Measurements from ENCODE around the gene OR2S2. TPM values are rescaled to one million over a fixed set of nuclear protein-coding genes. Genes with fewer than 3 reads are reported as not detected.
A peak's percentile ranks its signal among the peaks of the same experiment; 100 is the strongest.

The OR2S2 gene
- total RNA-seq, 1 donor from 2014 or later = not detected

DNA sequence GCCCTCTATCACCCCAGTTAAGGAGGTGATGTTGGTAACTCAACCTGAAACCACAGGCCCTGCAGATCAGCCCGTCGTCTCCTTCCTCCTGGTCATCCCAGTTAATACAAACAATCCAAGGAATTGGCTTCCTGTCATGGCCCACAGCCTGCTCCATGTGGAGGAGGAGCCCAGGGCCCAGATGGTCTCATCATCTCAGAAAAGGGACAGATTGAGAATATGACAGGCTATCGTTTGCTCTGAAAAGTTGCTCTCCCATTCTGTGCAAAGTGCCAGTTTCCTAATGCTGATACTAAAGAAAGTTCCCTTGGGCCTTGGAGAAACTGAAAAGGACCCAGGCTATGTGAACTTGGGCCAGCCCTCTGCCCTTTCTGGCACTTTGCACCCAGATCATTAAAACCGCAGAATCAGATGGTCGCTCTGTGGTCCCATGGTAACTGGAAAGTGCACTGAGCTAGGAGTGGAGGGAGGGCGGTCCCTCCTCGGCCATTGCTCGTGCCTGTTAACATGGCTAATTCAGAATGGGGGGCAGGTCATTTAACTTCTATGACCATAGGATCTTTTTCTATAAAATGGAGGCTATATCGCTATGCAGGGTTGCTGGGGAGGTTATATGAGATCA lies 49.3 kb downstream of the OR2S2 start:
- peak; percentile 41 for DNase-seq

DNA sequence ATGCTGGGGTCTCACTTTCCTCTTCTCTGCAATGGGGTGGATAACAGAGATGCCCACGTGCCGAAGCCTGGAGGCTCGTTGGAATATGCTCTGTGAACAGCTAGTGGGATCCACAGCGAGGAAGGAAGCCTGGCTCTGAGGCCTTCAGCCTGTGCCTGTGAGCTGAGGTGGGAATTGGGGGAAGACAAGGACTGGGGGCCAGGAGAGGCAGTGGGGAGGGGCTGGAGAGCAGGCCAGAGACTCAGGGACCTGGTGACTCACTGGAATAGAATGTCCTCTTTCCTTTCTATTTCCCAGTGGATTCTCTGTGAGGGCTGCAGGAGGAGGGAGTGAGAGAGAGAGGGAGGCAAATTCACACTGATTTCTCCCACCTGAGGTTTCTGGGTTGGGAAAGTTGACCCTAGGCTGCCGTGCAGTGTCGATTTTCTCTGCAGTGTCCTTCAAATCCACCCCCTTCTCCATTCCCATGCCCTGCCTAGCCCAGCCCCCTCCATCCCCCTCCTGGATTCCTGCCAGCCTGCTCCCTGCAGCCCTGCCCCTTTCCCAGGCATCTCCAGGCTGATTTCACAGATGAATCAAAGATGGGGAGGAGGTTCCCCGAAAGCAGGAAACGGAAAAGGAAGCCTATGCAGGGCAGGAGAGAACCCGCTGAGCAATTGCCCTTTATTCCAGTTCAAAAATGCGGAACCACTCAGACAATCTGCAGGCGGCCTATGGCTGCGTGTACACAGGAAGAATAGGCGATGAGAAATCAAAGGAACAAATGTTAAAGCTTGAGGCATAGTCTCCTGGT lies 50.0 kb downstream of the OR2S2 start:
- DNase-seq = peak; percentile 96

Other genes starting within 250 kb of the OR2S2 start
- 250 and 670 TPM in 2 replicates for gene TLN1, start 226.0 kb downstream of the OR2S2 start, total RNA-seq
- gene CREB3, start 225.5 kb downstream of the OR2S2 start, total RNA-seq = 57.5 and 66.5 TPM in 2 replicates
- gene GBA2, start 208.9 kb downstream of the OR2S2 start, total RNA-seq = 95.2 and 121 TPM in 2 replicates
- gene RGP1, start 208.9 kb downstream of the OR2S2 start, total RNA-seq = 10.6 and 20.7 TPM in 2 replicates
- 42.5 and 66.8 TPM in 2 replicates for gene MSMP, start 203.9 kb downstream of the OR2S2 start, total RNA-seq
- gene NPR2, start 166.6 kb downstream of the OR2S2 start, total RNA-seq = 2.7 and 10.8 TPM in 2 replicates
- 0.19 TPM in 1 of 2 replicates, not detected in the other for gene SPAG8, start 145.9 kb downstream of the OR2S2 start, total RNA-seq
- 5.8 and 11.5 TPM in 2 replicates for gene HINT2, start 143.1 kb downstream of the OR2S2 start, total RNA-seq
- not detected in 2 replicates for gene FAM221B, start 129.4 kb downstream of the OR2S2 start, total RNA-seq
- under 0.01 and 0.23 TPM in 2 replicates for gene TMEM8B, start 128.9 kb downstream of the OR2S2 start, total RNA-seq
- not detected in 2 replicates for gene OR13J1, start 87.8 kb downstream of the OR2S2 start, total RNA-seq
- 0.93 and 2.6 TPM in 2 replicates for gene HRCT1, start 52.0 kb downstream of the OR2S2 start, total RNA-seq
- 3.2 and 3.8 TPM in 2 replicates for gene SPAAR, start 48.7 kb downstream of the OR2S2 start, total RNA-seq
- gene RECK, start 78.8 kb upstream of the OR2S2 start, total RNA-seq = 22.0 and 37.5 TPM in 2 replicates
- gene GLIPR2, start 178.6 kb upstream of the OR2S2 start, total RNA-seq = 32.4 and 45.6 TPM in 2 replicates
- gene CCIN, start 211.2 kb upstream of the OR2S2 start, total RNA-seq = under 0.01 and 0.19 TPM in 2 replicates
- gene CLTA, start 232.8 kb upstream of the OR2S2 start, total RNA-seq = 338 and 359 TPM in 2 replicates

All from dermis blood vessel endothelial cell (primary cell).